NK-92 (cell line): ENCODE measurements around the gene KCNJ3.
"Not testable (repeated sequence)": the region's sequence is repeated elsewhere in the genome, so short reads cannot be mapped to it uniquely, and the experiment has no call there.

Experiments
- DNase-seq: peaks from one replicate; lab custom pipeline; 2025; ENCODE audit not compliant: unreplicated experiment; lab: John Stamatoyannopoulos, UW

KCNJ3 gene

GRCh38 chr2:154836632-154837031, 138.1 kb downstream of the KCNJ3 start:
- DNase-seq: no peak

GRCh38 chr2:154837035-154837434, 138.5 kb downstream of the KCNJ3 start:
- no peak for DNase-seq

- no peak for DNase-seq
Observed at GRCh38 chr2:154844513-154844912, 146.0 kb downstream of the KCNJ3 start.

GRCh38 chr2:154846842-154847241, 148.3 kb downstream of the KCNJ3 start:
- DNase-seq: no peak

- DNase-seq: no peak
Observed at GRCh38 chr2:154849482-154849881, 151.0 kb downstream of the KCNJ3 start.

GRCh38 chr2:154850532-154850931, 152.0 kb downstream of the KCNJ3 start:
- no peak for DNase-seq

GRCh38 chr2:154855138-154855537, 156.6 kb downstream of the KCNJ3 start:
- no peak for DNase-seq

GRCh38 chr2:154867151-154867550, 168.7 kb downstream of the KCNJ3 start:
- not testable (repeated sequence) for DNase-seq

- no peak for DNase-seq
Observed at GRCh38 chr2:154875999-154876398, 177.5 kb downstream of the KCNJ3 start.

- no peak for DNase-seq
Observed at GRCh38 chr2:154882725-154883124, 184.2 kb downstream of the KCNJ3 start.

GRCh38 chr2:154886316-154886715, 187.8 kb downstream of the KCNJ3 start:
- no peak for DNase-seq

- no peak for DNase-seq
Observed at GRCh38 chr2:154898269-154898668, 199.8 kb downstream of the KCNJ3 start.

GRCh38 chr2:154901063-154901462, 202.6 kb downstream of the KCNJ3 start:
- no peak for DNase-seq
